Measurements from ENCODE around the gene CIP2A. TPM values are rescaled to one million over a fixed set of nuclear protein-coding genes. Genes with fewer than 3 reads are reported as not detected.

CIP2A gene
- total RNA-seq, 1 donor, result 28.9 TPM

- H3K4me3 ChIP-seq (ENCODE audit: low read depth, low read length), result no peak overlapping the region
- DNase-seq (ENCODE audit: low read depth), result no peak
- TF ChIP-seq, protein P1, sequence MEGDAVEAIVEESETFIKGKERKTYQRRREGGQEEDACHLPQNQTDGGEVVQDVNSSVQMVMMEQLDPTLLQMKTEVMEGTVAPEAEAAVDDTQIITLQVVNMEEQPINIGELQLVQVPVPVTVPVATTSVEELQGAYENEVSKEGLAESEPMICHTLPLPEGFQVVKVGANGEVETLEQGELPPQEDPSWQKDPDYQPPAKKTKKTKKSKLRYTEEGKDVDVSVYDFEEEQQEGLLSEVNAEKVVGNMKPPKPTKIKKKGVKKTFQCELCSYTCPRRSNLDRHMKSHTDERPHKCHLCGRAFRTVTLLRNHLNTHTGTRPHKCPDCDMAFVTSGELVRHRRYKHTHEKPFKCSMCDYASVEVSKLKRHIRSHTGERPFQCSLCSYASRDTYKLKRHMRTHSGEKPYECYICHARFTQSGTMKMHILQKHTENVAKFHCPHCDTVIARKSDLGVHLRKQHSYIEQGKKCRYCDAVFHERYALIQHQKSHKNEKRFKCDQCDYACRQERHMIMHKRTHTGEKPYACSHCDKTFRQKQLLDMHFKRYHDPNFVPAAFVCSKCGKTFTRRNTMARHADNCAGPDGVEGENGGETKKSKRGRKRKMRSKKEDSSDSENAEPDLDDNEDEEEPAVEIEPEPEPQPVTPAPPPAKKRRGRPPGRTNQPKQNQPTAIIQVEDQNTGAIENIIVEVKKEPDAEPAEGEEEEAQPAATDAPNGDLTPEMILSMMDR (IDR thresholded peaks at IDR 0.05; ENCODE audit: insufficient read depth, low read depth, low read length), result no peak
These were observed 35.0 kb downstream of the CIP2A start for GRCh38 chr3:108554229-108554628.

DNA sequence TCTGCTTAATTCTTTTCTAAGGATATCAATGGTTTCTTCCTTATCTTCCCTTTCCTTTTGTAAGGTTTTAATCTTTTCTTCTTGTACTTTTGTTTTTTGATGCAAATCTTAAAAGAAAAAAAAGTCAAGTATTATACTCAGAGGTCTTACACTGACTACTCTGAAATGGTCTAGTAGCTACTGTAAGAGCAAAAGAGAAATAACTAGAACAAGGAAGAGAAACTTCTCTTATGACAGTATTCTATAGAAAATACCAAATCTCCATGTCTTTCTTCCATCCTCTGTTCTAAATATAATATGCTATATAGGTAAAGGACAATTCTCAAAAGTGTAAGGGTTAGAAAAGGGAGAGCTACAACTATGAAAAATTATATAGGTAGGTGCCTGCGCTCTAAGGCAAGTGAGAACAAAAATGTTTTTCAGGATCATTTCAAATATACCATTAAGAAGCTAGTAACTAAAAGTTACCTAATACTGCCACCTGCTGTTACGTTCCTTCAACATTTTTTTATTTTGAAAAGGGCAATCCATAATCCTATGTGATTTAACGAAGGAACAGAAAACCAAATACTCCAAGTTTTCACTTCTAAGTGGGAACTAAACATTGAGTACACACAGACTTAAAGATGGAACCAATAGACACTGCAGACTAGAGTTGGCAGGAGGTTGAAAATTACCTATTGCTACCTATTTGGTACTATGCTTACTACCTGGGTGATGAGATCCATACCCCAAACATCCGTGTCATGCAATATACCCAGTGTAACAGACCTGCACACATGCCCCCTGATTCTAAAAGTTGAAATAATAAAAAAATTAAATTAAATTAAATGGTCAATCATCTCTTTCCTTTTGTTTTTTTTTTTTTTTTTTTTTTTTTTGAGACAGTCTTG lies 36.7 kb downstream of the CIP2A start:
- peak; percentile 65 for DNase-seq (ENCODE audit: low read depth)
- no peak overlapping the region for H3K4me3 ChIP-seq (ENCODE audit: low read depth, low read length)
- TF ChIP-seq, protein P1 (IDR thresholded peaks at IDR 0.05; ENCODE audit: insufficient read depth, low read depth, low read length), result peak; percentile 45

- TF ChIP-seq, protein P1 (IDR thresholded peaks at IDR 0.05; ENCODE audit: insufficient read depth, low read depth, low read length), result no peak
- DNase-seq (ENCODE audit: low read depth), result no peak
These were observed 40.4 kb downstream of the CIP2A start for GRCh38 chr3:108548886-108549285.

DNA sequence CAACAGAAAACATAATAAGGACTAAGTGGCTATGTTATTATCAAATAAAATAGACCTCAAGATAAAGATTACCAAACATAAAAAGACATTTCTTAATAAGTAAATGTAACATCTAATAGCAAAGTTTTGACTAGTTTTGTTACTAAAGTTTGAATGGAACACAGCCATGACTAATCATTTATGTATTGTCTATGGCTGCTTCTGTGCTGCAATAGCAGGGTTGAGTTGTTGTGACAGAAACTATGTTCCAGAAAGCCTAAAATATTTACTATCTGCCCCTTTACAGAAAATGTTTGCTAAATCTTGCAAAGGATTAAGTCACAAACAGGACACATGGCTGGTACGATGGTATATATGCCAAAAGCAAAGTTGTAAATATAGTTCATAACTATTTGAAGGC lies 40.9 kb downstream of the CIP2A start:
- DNase-seq (ENCODE audit: low read depth), result peak; percentile 59
- H3K4me3 ChIP-seq (ENCODE audit: low read depth, low read length), result no peak overlapping the region
- TF ChIP-seq, protein P1 (IDR thresholded peaks at IDR 0.05; ENCODE audit: insufficient read depth, low read depth, low read length), result no peak

More at GRCh38 chr3:108548886-108549285, 40.4 kb downstream of the CIP2A start:
- no peak overlapping the region for H3K4me3 ChIP-seq (ENCODE audit: low read depth, low read length)

DNA sequence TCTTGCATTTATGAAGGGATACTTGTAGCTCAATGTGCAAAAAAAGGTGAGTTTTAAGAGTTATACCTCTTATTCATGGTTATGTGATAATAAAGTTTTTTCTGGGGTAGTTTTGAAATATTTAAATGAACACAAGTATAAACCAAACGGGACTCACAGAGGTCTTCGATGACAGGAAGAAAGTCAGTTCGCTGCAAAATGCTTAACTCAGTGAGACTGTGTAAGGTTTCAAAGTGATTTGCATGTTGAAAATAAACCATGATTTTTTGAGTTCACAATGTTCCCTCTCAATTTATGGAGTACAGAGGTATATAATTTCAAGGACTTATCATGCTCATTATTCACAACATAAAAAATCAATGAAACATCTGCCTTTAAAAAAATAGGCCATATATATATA lies 42.5 kb downstream of the CIP2A start:
- no peak for DNase-seq (ENCODE audit: low read depth)
- peak overlapping the region; percentile 42 for H3K4me3 ChIP-seq (ENCODE audit: low read depth, low read length)
- TF ChIP-seq, protein P1 (IDR thresholded peaks at IDR 0.05; ENCODE audit: insufficient read depth, low read depth, low read length), result no peak

DNA sequence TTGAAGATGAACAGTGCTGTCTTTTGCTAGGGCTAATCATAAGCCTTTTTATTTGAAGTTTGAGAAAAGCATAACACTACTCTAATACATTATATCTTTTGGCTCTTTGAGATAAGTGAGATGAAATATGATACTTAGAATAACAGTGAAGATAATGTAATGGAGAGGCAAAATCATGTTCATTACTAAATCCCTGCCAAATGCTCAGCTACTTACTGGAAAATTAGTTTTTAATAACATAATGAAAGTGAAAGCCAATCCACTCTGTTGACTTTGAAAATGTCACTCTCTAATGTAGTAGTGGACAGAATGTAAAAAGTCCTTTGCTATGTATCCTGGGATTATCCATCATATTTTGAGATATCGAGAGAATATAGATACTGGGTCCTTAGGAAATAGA lies 43.0 kb downstream of the CIP2A start:
- DNase-seq (ENCODE audit: low read depth), result peak; percentile 28
- TF ChIP-seq, protein P1 (IDR thresholded peaks at IDR 0.05; ENCODE audit: insufficient read depth, low read depth, low read length), result no peak
- peak overlapping the region; percentile 42 for H3K4me3 ChIP-seq (ENCODE audit: low read depth, low read length)
